Subcutaneous adipose tissue (tissue), 4 donors: Measurements from ENCODE around the gene RGS3. TPM values are rescaled to one million over a fixed set of nuclear protein-coding genes. Genes with fewer than 3 reads are reported as not detected.

Source experiments
- CTCF ChIP-seq: fragments of 450-650 bp; IDR thresholded peaks from one replicate; pipeline ENCODE4 v1.5.1; 2016; ENCODE audit warnings: low read depth, mild to moderate bottlenecking, control low read depth, antibody characterized with exemption, moderate library complexity
- total RNA-seq, 4 donors: library from RNA; depleted of rRNA; stranded (reverse); fragments of >200 nt; gene quantifications; one replicate each; pipeline ENCODE4 v1.1.0, GENCODE V29; 2016

Gene RGS3
- total RNA-seq, 4 donors from 2014 or later: 25.0 to 122 (median 70.9) TPM

GRCh38 chr9:113613815-113614413, 150.4 kb downstream of the RGS3 start:
- no peak for TF ChIP-seq CTCF

- no peak for TF ChIP-seq CTCF
These were observed 151.5 kb downstream of the RGS3 start for GRCh38 chr9:113614843-113615648.

GRCh38 chr9:113616116-113616515, 152.6 kb downstream of the RGS3 start:
- TF ChIP-seq CTCF: no peak

GRCh38 chr9:113616621-113617496, 153.3 kb downstream of the RGS3 start:
- TF ChIP-seq CTCF: no peak

GRCh38 chr9:113617550-113617949, 154.0 kb downstream of the RGS3 start:
- TF ChIP-seq CTCF: no peak

- TF ChIP-seq CTCF: no peak
These were observed 155.4 kb downstream of the RGS3 start for GRCh38 chr9:113618836-113619490.
